Stimulated activated CD8-positive, alpha-beta memory T cell treated with anti-CD3 and anti-CD28 coated beads, Interleukin-7, amount 100 ng/mL, for 24 hours (primary cell): ENCODE data around the gene LUC7L2.
"Not testable (repeated sequence)": the region's sequence is repeated elsewhere in the genome, so short reads cannot be mapped to it uniquely, and the experiment has no call there.

Source experiments
- DNase-seq: peaks from one replicate; pipeline ENCODE4 v3.0.0-alpha.2; 2020; ENCODE audit warnings: low read depth

Gene LUC7L2

GRCh38 chr7:139397192-139397591 is 37.5 kb downstream of the LUC7L2 start:
- no peak for DNase-seq

- no peak for DNase-seq
Observed at GRCh38 chr7:139403601-139404000, 43.9 kb downstream of the LUC7L2 start.

DNA sequence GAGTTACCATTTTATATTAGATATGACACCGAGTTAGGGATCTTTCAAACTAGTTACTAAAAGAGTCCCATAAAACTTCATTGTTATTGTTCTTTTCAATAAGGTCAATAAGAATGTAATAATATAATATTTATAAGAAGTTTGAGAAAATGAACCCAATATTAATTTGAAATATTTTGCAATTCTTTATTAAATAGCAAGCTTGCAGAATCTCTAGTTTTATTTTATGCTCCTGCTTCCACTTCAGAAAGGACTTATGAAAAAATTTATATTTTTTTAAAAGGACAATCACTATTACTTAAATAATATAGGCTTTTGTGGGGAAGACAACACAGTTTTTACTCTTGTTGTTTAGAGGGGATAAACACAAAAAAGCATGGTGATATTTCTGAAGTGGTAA is 47.9 kb downstream of the LUC7L2 start:
- DNase-seq = no peak

DNA sequence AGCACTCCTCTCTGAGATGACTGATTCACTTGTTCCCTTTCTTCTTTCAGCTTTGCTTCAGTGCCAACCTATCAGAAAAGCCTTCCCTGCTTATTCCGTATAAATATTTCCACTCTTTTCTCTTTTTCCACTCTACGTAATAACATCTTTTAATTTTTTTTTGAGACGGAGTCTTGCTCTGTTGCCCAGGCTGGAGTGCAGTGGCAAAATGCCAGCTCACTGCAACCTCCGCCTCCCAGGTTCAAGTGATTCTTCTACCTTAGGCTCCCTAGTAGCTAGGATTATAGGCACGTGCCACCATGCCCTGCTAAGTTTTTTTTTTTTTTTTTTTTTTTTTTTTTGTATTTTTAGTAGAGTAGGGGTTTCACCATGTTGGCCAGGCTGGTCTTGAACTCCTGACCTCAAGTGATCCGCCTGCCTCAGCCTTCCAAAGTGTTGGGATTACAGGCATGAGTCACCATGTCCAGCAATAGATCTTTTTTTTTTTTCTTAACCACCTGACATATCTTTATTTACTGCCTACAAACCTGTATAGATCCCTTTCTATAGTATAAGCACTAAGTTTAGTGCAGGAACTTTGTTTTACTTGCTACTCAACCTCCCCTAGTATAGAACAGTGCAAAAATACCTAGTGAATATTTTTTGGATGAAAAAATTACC is 55.2 kb downstream of the LUC7L2 start:
- DNase-seq = not testable (repeated sequence)

DNA sequence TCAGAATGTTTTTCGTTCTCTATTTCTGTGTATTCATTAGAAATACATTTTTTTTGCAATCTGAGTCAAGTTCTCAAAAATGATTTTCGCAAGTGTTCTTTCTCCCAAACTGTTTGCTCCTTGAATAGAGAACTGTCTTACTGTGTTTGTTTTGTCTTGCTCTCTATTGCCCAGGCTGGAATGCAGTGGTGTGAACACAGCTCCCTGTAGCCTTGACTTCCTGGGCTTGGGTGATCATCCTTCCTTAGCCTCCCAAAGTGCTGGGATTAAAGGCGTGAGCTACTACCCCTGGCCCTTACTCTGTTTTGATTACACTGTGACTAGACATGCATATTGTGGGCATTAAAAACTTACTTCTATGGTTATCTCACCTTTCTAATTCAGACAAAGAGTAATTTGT is 56.7 kb downstream of the LUC7L2 start:
- DNase-seq = no peak

- no peak for DNase-seq
Observed at GRCh38 chr7:139417478-139417877, 57.8 kb downstream of the LUC7L2 start.

- DNase-seq = no peak
Observed at GRCh38 chr7:139421123-139421522, 61.4 kb downstream of the LUC7L2 start.

- no peak for DNase-seq
Observed at GRCh38 chr7:139422126-139422525, 62.4 kb downstream of the LUC7L2 start.

GRCh38 chr7:139423091-139423490 is 63.4 kb downstream of the LUC7L2 start:
- DNase-seq = no peak

DNA sequence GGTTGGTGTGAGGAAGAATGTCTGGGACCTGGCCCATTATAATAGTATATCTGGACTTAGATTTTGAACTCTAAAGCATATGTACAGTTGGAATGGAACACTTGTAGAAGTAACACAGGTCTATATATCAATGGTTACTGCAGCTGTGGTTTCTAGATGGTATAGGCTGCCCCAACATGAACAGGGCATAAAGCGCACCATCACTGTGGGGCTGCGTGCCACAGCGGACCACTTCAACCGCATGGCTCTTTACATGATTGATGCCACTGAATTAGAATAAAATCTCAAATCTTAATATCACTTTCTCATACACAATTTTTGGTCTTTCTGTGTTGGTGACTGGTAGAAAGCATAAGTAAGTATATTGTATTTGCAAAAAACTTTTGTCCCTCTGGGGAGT is 64.3 kb downstream of the LUC7L2 start:
- DNase-seq = no peak

GRCh38 chr7:139425701-139426100 is 66.0 kb downstream of the LUC7L2 start:
- DNase-seq = not testable (repeated sequence)

DNA sequence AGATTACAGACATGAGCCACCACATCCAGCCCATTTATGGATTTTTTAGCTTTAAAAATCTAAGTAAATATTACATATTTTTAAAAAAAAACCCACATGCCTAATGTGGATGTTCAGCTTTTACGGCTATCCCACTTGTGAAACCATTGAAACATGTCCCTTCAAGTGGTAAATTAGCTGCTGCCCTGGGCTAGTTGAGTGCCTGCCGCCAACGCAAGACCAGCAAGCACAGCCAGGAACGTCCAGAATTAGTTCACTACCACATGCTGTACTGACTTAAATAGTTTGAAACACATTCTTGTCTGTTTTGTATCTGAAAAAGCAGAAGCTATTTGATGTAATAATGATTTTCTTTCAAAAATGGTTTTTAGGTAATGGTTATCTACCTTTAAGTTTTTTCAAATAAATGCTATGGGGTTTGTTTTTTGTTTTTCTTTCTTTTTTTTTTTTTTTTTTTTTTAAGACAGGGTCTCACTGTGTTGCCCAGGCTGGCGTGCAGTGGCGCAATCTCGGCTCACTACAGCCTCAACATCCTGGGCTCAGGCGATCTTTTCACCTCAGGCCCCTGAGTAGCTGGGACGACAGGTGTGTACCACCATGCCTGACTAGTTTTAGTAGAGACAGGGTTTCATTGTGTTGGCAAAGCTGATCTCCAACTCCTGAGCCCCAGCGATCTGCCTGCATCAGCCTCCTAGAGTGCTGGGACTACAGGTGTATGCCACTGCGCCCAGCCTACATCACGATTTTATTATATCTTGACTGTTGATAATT is 66.7 kb downstream of the LUC7L2 start:
- no peak for DNase-seq

GRCh38 chr7:139427029-139427420 is 67.3 kb downstream of the LUC7L2 start:
- DNase-seq = no peak

- DNase-seq = no peak
Observed at GRCh38 chr7:139427788-139428187, 68.1 kb downstream of the LUC7L2 start.

DNA sequence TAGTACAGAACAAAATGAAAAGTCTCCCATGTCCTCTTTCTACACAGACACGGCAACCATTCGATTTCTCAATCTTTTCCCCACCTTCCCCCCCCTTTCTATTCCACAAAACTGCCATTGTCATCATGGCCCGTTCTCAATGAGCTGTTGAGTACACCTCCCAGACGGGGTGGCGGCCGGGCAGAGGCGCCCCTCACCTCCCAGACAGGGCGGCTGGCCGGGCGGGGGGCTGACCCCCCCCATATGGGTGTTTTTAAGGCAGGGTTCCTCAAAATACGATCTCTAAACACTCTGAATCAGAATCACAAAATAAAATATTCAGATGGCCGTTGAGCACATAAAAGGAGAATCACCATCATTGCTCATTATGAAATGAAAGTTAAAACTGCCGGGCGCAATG is 70.0 kb downstream of the LUC7L2 start:
- DNase-seq = not testable (repeated sequence)

GRCh38 chr7:139430443-139430842 is 70.7 kb downstream of the LUC7L2 start:
- no peak for DNase-seq

DNA sequence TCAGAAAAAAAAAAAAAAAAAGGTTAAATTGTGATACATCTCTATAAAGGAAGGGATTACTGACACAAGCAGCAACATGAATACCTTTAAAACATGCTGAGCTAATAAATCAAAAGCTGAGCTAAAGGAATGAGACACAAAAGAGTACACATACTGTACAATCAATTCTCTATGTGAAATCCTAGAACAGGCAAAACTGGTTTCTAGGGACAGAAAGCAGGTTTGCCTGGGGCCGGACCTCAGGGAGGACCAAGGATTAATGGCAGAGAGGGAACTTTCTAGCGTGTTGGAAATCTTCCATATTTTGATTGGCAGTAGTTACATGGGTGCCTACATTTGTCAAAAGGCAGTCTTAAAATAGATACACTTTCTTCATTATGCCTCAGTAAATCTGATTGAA is 71.3 kb downstream of the LUC7L2 start:
- no peak for DNase-seq

GRCh38 chr7:139431459-139431858 is 71.8 kb downstream of the LUC7L2 start:
- no peak for DNase-seq

DNA sequence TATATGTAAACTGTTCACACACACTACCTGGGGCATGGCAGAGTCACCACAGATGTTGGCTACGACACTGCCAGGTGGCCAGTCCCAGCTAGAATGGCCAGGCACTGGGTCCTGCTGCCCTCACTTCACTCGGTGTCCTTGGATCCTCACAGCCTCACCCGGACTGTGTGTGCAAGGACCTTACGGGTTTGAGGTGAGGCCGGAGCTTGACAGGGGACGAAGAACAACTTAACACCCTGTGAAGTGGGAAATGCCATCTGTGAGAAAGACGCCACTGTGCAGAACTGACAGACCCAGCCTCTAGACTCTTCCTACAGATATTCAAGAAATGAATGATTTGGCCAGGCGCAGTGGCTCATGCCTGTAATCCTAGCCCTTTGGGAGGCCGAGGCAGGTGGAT is 77.1 kb downstream of the LUC7L2 start:
- no peak for DNase-seq

DNA sequence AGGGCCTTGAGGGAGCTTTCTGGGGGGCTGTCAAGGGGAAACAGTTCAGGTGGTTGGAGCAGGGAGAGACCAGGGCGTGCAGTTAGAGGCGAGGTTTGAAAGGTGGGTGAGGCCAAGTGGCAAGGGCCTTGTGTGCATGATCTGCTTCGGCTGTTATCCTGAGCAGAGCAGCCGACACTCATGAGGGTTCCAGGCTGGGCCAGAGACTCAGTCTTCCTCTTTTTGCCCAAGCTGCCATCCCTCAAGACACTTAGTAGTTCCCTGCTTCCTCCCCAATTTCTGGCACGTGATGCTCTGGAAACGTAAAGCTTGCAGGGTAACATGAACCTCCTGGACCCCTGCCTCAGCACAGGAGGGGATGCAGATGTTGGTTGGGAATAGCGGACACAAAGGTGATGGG is 79.7 kb downstream of the LUC7L2 start:
- no peak for DNase-seq

GRCh38 chr7:139441961-139442360 is 82.3 kb downstream of the LUC7L2 start:
- no peak for DNase-seq

DNA sequence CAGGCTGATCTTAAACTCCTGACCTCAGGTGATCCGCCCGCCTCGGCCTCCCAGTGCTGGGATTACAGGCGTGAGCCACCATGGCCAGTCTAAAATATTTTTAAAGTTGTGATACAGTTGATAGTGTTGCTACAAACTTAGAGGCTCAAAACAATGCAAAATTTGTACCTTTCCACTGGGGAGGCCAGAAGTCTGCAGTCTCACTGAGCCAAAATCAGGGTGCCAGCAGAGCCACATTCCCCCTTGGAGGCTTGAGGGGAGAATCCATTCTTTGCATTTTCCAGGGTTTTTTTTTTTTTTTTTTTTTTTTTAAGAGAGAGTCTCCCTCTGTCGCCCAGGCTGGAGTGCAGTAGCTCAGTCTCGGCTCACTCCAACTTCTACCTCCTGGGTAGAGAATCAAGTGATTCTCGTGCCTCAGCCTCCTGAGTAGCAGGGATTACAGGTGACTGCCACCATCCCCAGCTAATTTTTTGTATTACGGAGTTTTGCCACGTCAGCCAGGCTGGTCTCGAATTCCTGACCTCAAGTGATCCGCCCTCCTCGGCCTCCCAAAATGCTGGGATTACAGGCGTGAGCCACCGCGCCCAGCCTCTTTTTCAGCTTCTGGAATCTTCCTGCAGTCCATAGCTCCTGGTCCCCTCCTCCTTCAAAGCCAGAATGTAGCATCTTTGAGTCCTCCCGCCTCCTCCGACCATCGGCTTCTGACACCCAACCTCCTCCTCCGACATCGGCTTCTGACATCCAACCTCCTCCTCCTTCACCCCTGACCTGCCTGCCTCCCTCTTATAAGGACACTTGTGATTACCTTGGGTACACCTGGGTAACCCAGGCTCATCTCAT is 86.6 kb downstream of the LUC7L2 start:
- no peak for DNase-seq

DNA sequence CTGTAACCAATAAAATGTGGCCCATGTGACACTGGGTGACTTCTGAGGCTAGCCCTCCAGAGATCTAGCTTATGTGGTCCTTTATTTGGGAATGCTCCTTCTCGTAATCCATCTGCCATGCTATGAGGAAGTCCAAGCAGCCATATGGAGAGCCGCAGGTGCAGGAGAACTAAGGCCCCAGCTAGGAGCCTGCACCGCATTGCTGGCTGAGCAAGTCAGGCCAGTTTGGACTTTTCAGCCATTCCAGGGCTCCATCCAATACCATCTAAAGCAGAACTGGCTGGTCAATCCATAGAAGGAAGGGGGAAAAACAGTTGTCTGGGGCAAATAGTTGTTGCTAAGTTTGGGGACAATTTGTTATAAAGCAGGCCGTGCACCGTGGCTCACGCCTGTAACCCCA is 91.2 kb downstream of the LUC7L2 start:
- DNase-seq = no peak
